ENCODE measurements around the gene STIMATE. TPM values are rescaled to one million over a fixed set of nuclear protein-coding genes. Genes with fewer than 3 reads are reported as not detected.

The STIMATE gene
- total RNA-seq, 1 experiment from 2014 or later, result 18.0 TPM

GRCh38 chr3:52849656-52850055 lies 47.7 kb downstream of the STIMATE start:
- in situ Hi-C loops (cut with HindIII; ENCODE audit: low pct_unique_long_range_greater_than_20kb, low sequenced_read_pairs), result no loop called here
- DNase-seq (ENCODE audit: low read depth, low spot score), result no peak

- in situ Hi-C loops (cut with HindIII; ENCODE audit: low pct_unique_long_range_greater_than_20kb, low sequenced_read_pairs), result no loop called here
- no peak for DNase-seq (ENCODE audit: low read depth, low spot score)
Observed at GRCh38 chr3:52848617-52849016, 48.7 kb downstream of the STIMATE start.

- no peak for DNase-seq (ENCODE audit: low read depth, low spot score)
- in situ Hi-C loops (cut with HindIII; ENCODE audit: low pct_unique_long_range_greater_than_20kb, low sequenced_read_pairs), result no loop called here
Observed at GRCh38 chr3:52847726-52848125, 49.6 kb downstream of the STIMATE start.

GRCh38 chr3:52847241-52847640 lies 50.1 kb downstream of the STIMATE start:
- in situ Hi-C loops (cut with HindIII; ENCODE audit: low pct_unique_long_range_greater_than_20kb, low sequenced_read_pairs), result no loop called here
- DNase-seq (ENCODE audit: low read depth, low spot score), result no peak

GRCh38 chr3:52846432-52846965 lies 50.8 kb downstream of the STIMATE start:
- no peak for DNase-seq (ENCODE audit: low read depth, low spot score)
- in situ Hi-C loops (cut with HindIII; ENCODE audit: low pct_unique_long_range_greater_than_20kb, low sequenced_read_pairs), result no loop called here

- in situ Hi-C loops (cut with HindIII; ENCODE audit: low pct_unique_long_range_greater_than_20kb, low sequenced_read_pairs), result no loop called here
- DNase-seq (ENCODE audit: low read depth, low spot score), result no peak
Observed at GRCh38 chr3:52845691-52846431, 51.5 kb downstream of the STIMATE start.

- in situ Hi-C loops (cut with HindIII; ENCODE audit: low pct_unique_long_range_greater_than_20kb, low sequenced_read_pairs), result no loop called here
- no peak for DNase-seq (ENCODE audit: low read depth, low spot score)
Observed at GRCh38 chr3:52845157-52845556, 52.2 kb downstream of the STIMATE start.

- in situ Hi-C loops (cut with HindIII; ENCODE audit: low pct_unique_long_range_greater_than_20kb, low sequenced_read_pairs), result no loop called here
- DNase-seq (ENCODE audit: low read depth, low spot score), result no peak
Observed at GRCh38 chr3:52844290-52844975, 52.9 kb downstream of the STIMATE start.

GRCh38 chr3:52843881-52844280 lies 53.5 kb downstream of the STIMATE start:
- no peak for DNase-seq (ENCODE audit: low read depth, low spot score)
- in situ Hi-C loops (cut with HindIII; ENCODE audit: low pct_unique_long_range_greater_than_20kb, low sequenced_read_pairs), result no loop called here

GRCh38 chr3:52843108-52843865 lies 54.1 kb downstream of the STIMATE start:
- in situ Hi-C loops (cut with HindIII; ENCODE audit: low pct_unique_long_range_greater_than_20kb, low sequenced_read_pairs), result no loop called here
- no peak for DNase-seq (ENCODE audit: low read depth, low spot score)

- in situ Hi-C loops (cut with HindIII; ENCODE audit: low pct_unique_long_range_greater_than_20kb, low sequenced_read_pairs), result no loop called here
- DNase-seq (ENCODE audit: low read depth, low spot score), result no peak
Observed at GRCh38 chr3:52842424-52842823, 54.9 kb downstream of the STIMATE start.

GRCh38 chr3:52841981-52842340 lies 55.4 kb downstream of the STIMATE start:
- DNase-seq (ENCODE audit: low read depth, low spot score), result no peak
- in situ Hi-C loops (cut with HindIII; ENCODE audit: low pct_unique_long_range_greater_than_20kb, low sequenced_read_pairs), result no loop called here

- in situ Hi-C loops (cut with HindIII; ENCODE audit: low pct_unique_long_range_greater_than_20kb, low sequenced_read_pairs), result no loop called here
- DNase-seq (ENCODE audit: low read depth, low spot score), result no peak
Observed at GRCh38 chr3:52841211-52841980, 56.0 kb downstream of the STIMATE start.

- no peak for DNase-seq (ENCODE audit: low read depth, low spot score)
- in situ Hi-C loops (cut with HindIII; ENCODE audit: low pct_unique_long_range_greater_than_20kb, low sequenced_read_pairs), result no loop called here
Observed at GRCh38 chr3:52839892-52840545, 57.3 kb downstream of the STIMATE start.

- in situ Hi-C loops (cut with HindIII; ENCODE audit: low pct_unique_long_range_greater_than_20kb, low sequenced_read_pairs), result no loop called here
Observed at GRCh38 chr3:52839268-52839575, 58.1 kb downstream of the STIMATE start.

GRCh38 chr3:52838561-52839267 lies 58.6 kb downstream of the STIMATE start:
- DNase-seq (ENCODE audit: low read depth, low spot score), result no peak
- in situ Hi-C loops (cut with HindIII; ENCODE audit: low pct_unique_long_range_greater_than_20kb, low sequenced_read_pairs), result no loop called here

More at GRCh38 chr3:52839268-52839575, 58.1 kb downstream of the STIMATE start:
- DNase-seq (ENCODE audit: low read depth, low spot score), result no peak

- in situ Hi-C loops (cut with HindIII; ENCODE audit: low pct_unique_long_range_greater_than_20kb, low sequenced_read_pairs), result no loop called here
- no peak for DNase-seq (ENCODE audit: low read depth, low spot score)
Observed at GRCh38 chr3:52836986-52837385, 60.4 kb downstream of the STIMATE start.

All from SK-MEL-5 (cell line).